NCI-H510A treated with DMSO at 0.1 percent for 48 hours (cell line): Measurements from ENCODE around the gene SMC6.

Experiments used
- DNase-seq: peaks from one replicate; lab custom pipeline; 2025; lab: John Stamatoyannopoulos, UW

SMC6 gene

DNA sequence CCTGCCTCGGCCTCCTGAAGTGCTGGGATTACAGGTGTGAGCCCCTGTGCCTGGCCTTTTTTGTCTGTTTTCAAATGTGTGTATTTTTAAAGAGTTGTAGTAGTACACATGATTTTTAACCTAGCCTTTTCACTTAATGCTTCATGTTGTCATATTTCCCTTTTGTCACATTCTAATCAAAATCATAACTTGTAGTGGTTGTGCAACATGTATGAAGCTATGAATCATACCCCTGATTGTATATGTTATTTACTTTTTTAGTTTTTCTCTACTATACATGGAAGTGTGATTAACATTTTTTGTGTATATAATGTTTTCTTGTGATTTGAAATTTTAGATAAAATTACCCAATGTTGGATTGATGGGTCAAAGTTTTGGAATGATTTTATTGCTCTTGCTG is 8.8 kb upstream of the SMC6 start:
- DNase-seq: no peak

DNA sequence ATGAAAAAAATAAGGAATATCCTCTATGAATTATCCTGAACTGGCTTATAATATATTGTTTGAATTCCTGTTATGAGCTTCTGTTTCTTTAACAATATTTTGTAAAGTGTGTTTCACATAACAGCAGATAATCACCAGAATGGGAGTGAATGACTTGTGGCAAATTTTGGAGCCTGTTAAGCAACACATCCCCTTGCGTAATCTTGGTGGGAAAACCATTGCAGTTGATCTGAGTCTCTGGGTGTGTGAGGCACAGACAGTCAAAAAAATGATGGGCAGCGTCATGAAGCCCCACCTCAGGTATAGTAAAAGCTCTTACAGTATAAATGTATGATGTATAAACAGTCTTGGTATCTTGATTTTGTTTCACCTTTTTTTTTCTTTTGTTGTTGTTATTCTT is 6.2 kb upstream of the SMC6 start:
- no peak for DNase-seq

DNA sequence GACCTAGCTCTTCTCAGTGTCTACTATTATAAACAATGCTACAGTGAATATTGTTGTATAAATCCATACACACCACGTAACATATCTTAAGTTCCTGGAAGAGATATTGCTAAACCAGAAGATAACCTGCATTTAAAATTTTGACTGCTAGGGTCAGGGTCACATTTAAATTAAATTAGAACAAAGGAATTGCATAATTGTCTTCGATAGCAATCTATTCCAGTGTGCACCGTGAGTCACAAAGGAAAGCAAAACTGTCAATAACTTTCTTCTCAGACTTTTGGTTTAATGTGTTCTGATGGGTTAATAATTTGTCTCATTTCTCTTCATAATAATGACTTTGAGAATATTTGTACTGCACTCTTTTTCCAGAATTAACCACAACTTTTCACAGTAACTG is 4.5 kb upstream of the SMC6 start:
- no peak for DNase-seq

- DNase-seq: no peak
Observed at GRCh38 chr2:17757321-17757720, 3.7 kb upstream of the SMC6 start.

DNA sequence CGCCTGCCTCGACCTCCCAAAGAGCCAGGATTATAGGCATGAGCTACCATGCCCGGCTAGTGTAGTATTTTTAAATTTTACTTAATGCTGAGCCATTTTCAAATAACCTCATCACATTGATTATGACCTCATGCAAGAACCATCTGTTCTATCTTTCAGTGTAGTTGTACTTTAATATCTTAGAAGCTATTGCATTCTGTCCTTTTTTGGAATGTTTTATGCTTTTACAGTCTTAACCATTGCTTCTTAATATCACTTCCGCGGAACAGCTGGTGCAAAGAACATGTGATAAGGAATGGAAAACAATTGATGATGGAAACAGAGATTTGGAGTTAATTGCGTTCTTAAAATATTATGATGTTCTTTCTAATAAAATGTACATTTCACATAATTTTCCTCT is 3.1 kb upstream of the SMC6 start:
- DNase-seq: no peak

- no peak for DNase-seq
Observed at GRCh38 chr2:17754773-17755425, 1.3 kb upstream of the SMC6 start.

DNA sequence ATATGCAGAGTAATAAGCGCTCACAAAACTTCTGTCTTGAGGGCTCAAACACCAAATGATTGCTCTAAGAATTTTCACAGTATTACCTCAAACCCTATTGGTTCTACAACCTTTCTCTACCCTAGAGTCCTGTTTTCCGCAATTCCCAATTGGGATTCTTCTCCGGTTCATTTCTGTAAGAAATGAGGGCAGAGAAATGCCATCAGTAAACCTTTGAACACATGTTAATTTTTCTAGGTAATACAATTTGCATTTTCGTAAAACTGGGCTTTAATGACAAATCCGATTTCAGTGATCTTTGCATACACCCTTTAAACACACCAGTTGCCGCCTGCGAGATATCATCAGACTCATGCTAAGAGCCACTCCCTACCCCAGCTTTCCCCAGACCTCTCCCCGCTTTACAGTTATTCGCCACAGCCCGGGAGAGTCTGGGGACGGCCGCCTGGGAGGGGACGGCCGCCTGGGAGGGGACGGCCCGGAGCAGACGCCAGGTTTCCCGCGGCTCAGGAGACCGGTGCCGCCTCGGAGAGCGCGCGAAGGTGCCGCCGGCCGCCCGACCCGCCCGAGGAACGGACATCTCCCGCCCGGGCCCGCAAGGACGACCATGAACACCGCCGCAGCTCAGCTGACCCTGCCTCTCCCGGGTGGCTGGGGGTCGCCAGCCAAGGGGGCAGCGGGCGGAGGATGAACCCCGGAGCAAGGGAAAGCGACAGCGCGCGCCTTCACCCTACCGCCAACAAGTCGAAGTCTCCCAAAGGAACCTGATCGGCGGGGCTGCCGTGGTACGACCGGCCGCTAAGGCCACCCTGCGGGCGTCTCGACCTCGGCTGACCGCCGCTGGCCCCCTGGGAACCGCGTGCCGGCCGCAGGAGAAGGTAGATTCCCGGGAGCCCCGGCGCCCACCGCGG is 463 bp downstream of the SMC6 start:
- peak; percentile 34 for DNase-seq

GRCh38 chr2:17752246-17752645 is 1.4 kb downstream of the SMC6 start:
- DNase-seq: no peak

- DNase-seq: no peak
Observed at GRCh38 chr2:17749753-17750438, 3.7 kb downstream of the SMC6 start.

- DNase-seq: no peak
Observed at GRCh38 chr2:17748745-17749144, 4.9 kb downstream of the SMC6 start.

DNA sequence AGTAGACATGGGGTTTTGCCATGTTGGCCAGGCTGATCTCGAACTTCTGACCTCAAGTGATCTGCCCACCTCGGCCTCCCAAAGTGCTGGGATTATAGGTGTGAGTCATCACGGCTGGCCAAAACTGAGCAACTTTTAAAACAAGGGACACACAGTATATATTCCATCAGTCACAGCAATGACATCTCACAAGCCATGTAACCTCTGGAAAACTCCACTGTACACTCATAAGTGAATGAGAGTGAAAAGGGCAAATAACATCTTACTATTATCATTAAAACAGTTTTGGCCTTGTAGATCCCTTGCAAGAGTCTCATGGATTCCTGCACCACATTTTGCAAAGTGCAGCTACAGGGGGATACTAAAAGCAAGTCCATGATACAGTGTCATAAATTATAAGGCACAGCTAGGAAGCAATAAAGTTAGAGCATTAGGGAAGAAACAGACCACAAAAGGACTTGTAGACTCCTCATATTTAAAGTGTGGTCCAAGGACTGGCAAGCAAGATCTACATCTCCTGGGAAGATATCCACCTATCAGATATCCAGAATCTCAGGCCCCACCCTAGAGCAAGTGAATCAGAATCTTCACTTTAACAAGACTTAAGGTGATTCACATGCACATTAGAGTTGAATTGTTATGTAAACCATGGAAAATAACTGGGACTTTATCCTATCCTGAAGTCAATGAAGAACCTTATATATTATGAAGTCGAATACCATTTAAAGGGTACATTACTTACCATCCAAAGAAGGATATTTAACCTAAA is 5.7 kb downstream of the SMC6 start:
- DNase-seq: no peak

GRCh38 chr2:17740203-17740602 is 13.4 kb downstream of the SMC6 start:
- no peak for DNase-seq

- DNase-seq: no peak
Observed at GRCh38 chr2:17736989-17737388, 16.6 kb downstream of the SMC6 start.

DNA sequence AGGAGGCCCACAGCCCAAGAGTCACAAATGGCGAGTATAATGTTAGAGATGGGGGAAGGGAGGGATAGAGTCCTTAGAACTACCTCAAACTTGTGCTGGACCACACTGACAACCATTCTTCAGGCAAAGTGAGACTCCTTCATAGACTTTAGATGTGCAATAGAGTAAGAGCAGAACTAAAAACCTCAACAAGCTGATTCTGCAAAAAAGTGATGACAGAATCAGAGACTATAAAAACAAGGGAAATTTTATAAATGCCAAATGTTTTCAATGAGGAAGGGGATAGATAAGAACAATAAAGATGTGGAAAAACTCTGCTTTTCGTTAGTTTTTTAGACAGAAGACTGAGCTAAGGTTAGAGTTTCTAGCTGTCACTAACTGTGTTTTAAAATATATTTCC is 17.7 kb downstream of the SMC6 start:
- DNase-seq: no peak

GRCh38 chr2:17733599-17733998 is 20.0 kb downstream of the SMC6 start:
- DNase-seq: no peak

GRCh38 chr2:17729880-17730279 is 23.7 kb downstream of the SMC6 start:
- no peak for DNase-seq

GRCh38 chr2:17728210-17728609 is 25.4 kb downstream of the SMC6 start:
- no peak for DNase-seq

DNA sequence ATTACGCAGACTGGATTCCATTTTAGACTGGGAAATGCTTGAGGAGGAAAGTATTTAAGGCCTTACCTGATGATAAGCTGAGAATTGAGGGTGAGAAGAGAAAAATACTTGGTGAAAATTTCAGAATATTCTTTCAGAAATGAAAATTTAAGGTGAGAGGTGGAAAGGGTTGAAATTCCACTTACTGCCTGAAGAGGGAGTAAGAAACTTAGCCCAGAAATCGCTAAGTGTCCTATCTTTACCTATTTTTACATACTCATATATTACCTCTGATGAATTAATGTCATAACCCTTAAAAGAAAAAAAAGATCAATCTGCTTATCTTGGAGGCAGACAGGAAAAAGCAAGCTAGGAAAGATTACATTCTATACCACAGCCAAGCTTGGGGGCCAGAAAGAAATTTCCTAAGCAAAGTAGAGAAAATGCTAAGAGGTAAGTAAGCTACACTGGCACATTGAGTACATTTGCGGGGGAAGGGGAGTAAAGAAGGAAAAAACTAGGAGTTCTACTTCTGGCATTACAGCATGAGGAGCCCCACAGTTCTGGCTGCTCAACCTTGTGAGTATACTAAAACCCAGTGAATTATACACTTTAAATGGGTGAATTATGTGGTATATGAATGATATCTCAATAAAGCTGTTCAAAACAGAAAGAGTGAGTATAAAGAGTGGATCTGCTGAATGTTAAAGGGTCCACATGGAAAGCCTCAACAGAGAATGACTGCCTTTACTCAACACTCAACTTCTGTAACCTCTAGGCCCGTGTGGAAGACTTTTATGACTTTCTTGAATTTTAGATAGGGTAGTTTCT is 33.8 kb downstream of the SMC6 start:
- DNase-seq: peak; percentile 22

DNA sequence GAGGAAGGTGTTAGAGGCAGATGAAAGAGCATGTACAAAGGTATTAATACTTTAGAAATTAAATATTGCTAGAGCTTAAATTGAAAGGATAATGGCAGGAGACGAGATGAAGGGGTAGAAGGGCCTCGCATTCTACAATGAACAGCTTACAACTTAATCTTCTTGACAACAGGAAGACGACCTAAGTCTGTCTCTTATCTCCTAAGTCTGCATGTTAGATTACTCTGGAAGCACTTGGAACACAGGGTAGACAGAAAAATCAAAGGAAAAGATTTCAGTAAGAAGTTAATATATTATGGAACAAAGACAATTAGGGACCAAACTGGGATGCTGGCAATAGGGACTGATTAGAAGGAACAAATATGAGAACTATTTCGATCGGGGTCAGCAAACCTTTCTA is 34.9 kb downstream of the SMC6 start:
- no peak for DNase-seq

DNA sequence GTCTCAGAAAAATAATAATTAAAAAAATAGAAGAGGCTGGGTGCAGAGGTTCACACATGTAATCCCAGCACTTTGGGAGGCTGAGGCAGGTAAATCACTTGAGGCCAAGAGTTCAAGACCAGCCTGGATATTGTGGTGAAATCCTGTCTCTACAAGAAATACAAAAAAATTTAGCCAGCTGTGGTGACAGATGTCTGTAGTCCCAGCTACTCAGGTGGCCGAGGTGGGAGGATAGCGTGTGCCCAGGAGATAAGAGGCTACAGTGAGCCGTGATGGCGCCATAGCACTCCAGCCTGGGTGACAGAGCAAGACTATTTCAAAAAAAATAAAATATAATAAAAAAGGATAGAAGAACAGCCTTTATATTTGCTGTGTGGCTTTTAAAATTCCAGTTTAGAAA is 35.9 kb downstream of the SMC6 start:
- no peak for DNase-seq

- DNase-seq: no peak
Observed at GRCh38 chr2:17713291-17713690, 40.3 kb downstream of the SMC6 start.
